Body of pancreas (tissue), 4 donors: Measurements from ENCODE around the gene GTF2H3.

Experiments
- CTCF ChIP-seq, 7 experiments: fragments of 450-650 bp in 4 of 7; fragments of 200-600 bp in 3 of 7; sonication (generic) in 3 of 7; IDR thresholded peaks; one replicate each; pipeline ENCODE4 v1.5.1; 2016 to 2019; ENCODE audit warnings: antibody characterized with exemption in 7 of 7
- POLR2A ChIP-seq, 3 donors: fragments of 450-650 bp; IDR thresholded peaks; one replicate each; pipeline ENCODE4 v1.6.1; 2016; ENCODE audit warnings: antibody characterized with exemption in 3 of 3, mild to moderate bottlenecking in 2 of 3

- TF ChIP-seq CTCF (IDR thresholded peaks at IDR 0.05): no peak
- no peak for TF ChIP-seq POLR2A (IDR thresholded peaks at IDR 0.05)
Measured at GRCh38 chr12:123696646-123697045, 63.0 kb downstream of the GTF2H3 start.
